Gastroesophageal sphincter (tissue), 3 donors: Measurements from ENCODE around the gene SATB2.

Experiments
- CTCF ChIP-seq, 4 experiments: fragments of 200-600 bp in 2 of 4; fragments of 450-650 bp in 2 of 4; sonication (generic) in 1 of 4; IDR thresholded peaks; one replicate each; pipeline ENCODE4 v1.5.1; 2017 to 2019; ENCODE audit warnings: antibody characterized with exemption in 4 of 4, mild to moderate bottlenecking in 2 of 4, moderate library complexity in 2 of 4
- EP300 ChIP-seq: sonication (generic); formaldehyde crosslinking; IDR thresholded peaks from one replicate; pipeline ENCODE4 v1.6.1; 2017; ENCODE audit warnings: antibody characterized with exemption, mild to moderate bottlenecking
- POLR2A ChIP-seq, 2 donors: fragments of 450-650 bp; IDR thresholded peaks; one replicate each; pipeline ENCODE4 v1.6.1; 2017; ENCODE audit warnings: antibody characterized with exemption in 2 of 2, mild to moderate bottlenecking in 2 of 2, moderate library complexity in 1 of 2
- POLR2AphosphoS5 ChIP-seq: sonication (generic); formaldehyde crosslinking; IDR thresholded peaks from one replicate; pipeline ENCODE4 v1.6.1; 2017; ENCODE audit warnings: antibody characterized with exemption

GRCh38 chr2:199404841-199405240, 52.9 kb downstream of the SATB2 start:
- TF ChIP-seq CTCF (IDR thresholded peaks at IDR 0.05) (no peak), POLR2A (IDR thresholded peaks at IDR 0.05) (no peak), POLR2AphosphoS5 (no peak), EP300 (no peak)
